Transverse colon (tissue), 4 donors: ENCODE measurements around the gene STK11IP. TPM values are rescaled to one million over a fixed set of nuclear protein-coding genes. Genes with fewer than 3 reads are reported as not detected.

Experiments
- DNase-seq: peaks from one replicate; pipeline ENCODE4 v3.0.0-alpha.2; 2019
- H3K27ac ChIP-seq, 4 donors: fragments of 200-600 bp; sonication (generic); 2 replicates each; pipeline ENCODE4 v1.5.1; 2016 to 2018; ENCODE audit warnings: inconsistent platforms in 4 of 4
- H3K27me3 ChIP-seq: fragments of 200-600 bp; sonication (generic); 2 replicates; pipeline ENCODE4 v1.5.1; 2017; ENCODE audit warnings: inconsistent platforms
- H3K36me3 ChIP-seq, 4 donors: fragments of 200-600 bp; sonication (generic); 2 replicates each; pipeline ENCODE4 v1.5.1; 2017 to 2019; ENCODE audit warnings: inconsistent platforms in 4 of 4
- H3K4me1 ChIP-seq, 4 donors: fragments of 200-600 bp; sonication (generic); 2 replicates each; pipeline ENCODE4 v1.5.1; 2017 to 2020; ENCODE audit warnings: inconsistent platforms in 4 of 4
- H3K4me3 ChIP-seq, 4 donors: fragments of 200-600 bp; sonication (generic); 1 replicate in 1 of 4; 2 replicates in 3 of 4; pipeline versions ENCODE4 v1.5.1 to v1.6.1; 2017 to 2019; ENCODE audit warnings: inconsistent platforms in 4 of 4
- H3K9me3 ChIP-seq, 2 donors: fragments of 200-600 bp; sonication (generic); 2 replicates each; pipeline ENCODE4 v1.5.1; 2017 to 2019; ENCODE audit warnings: inconsistent platforms in 2 of 2
- CTCF ChIP-seq, 5 experiments: fragments of 200-600 bp in 3 of 5; fragments of 450-650 bp in 2 of 5; sonication (generic) in 3 of 5; IDR thresholded peaks; 1 replicate in 2 of 5; 2 replicates in 3 of 5; pipeline ENCODE4 v1.5.1; 2016 to 2017; ENCODE audit warnings: antibody characterized with exemption in 5 of 5, inconsistent platforms in 3 of 5, mild to moderate bottlenecking in 2 of 5, moderate library complexity in 1 of 5
- EP300 ChIP-seq: sonication (generic); formaldehyde crosslinking; IDR thresholded peaks from one replicate; pipeline ENCODE4 v1.6.1; 2017; ENCODE audit warnings: antibody characterized with exemption, low read depth
- POLR2A ChIP-seq: fragments of 450-650 bp; IDR thresholded peaks from one replicate; pipeline ENCODE4 v1.6.1; 2016; ENCODE audit warnings: antibody characterized with exemption, mild to moderate bottlenecking, moderate library complexity
- POLR2AphosphoS5 ChIP-seq, 3 donors: sonication (generic); formaldehyde crosslinking; IDR thresholded peaks; one replicate each; pipeline ENCODE4 v1.6.1; 2016; ENCODE audit warnings: antibody characterized with exemption in 3 of 3
- WGBS, 2 donors: methylation state at CpG; one replicate each; pipeline ENCODE4 v1.1.5; 2018; ENCODE audit warnings: low coverage in 1 of 2; 5-methylcytosine and 5-hydroxymethylcytosine counted together
- in situ Hi-C, 4 donors: fragments of 200-750 bp; cut with MboI; loops; one replicate each; pipeline versions ENCODE4 v1.15.0 to v1.15.1; 2017; ENCODE audit warnings: low sequenced_read_pairs in 3 of 4, low pct_ligation_motif_present in 1 of 4, low pct_unique_long_range_greater_than_20kb in 1 of 4
- intact Hi-C: fragments of 100-400 bp; cut with DNase I; formaldehyde crosslinking; loops from one replicate; pipeline ENCODE4 v1.15.1; 2023; ENCODE audit warnings: low total_unique reads
- total RNA-seq, 4 donors: library from RNA; depleted of rRNA; stranded (reverse); fragments of >200 nt; gene quantifications; one replicate each; pipeline ENCODE4 v1.1.0, GENCODE V29; 2016

STK11IP gene
- total RNA-seq, 4 donors from 2014 or later: 16.2 to 117 (median 38.2) TPM

GRCh38 chr2:219615894-219616293, 18.2 kb downstream of the STK11IP start:
- H3K9me3 ChIP-seq: no peaks in the 10 kb centered on the region
- DNase-seq: no peak
- no peak overlapping the region for H3K4me3 ChIP-seq
- H3K27me3 ChIP-seq: no peaks in the 10 kb centered on the region
- in situ Hi-C loops: no loop called here
- intact Hi-C loops: no loop called here
- no peaks in the 10 kb centered on the region for H3K4me1 ChIP-seq
- H3K36me3 ChIP-seq: peaks cover 0 to 9% (median 0%) of the 10 kb centered on the region in 4 donors
- 82% methylated on average over 8 of the region's 12 CpGs; no CpG with 5 or more reads in 1 of the 2 donors for WGBS, 2 donors
- no peak overlapping the region for H3K27ac ChIP-seq
- TF ChIP-seq EP300: no peak
- TF ChIP-seq POLR2A: no peak
- no peak for TF ChIP-seq POLR2AphosphoS5 (IDR thresholded peaks at IDR 0.05)
- TF ChIP-seq CTCF (IDR thresholded peaks at IDR 0.05): no peak

GRCh38 chr2:219616550-219616949, 18.9 kb downstream of the STK11IP start:
- Histone ChIP-seq H3K4me1 (no peaks in the 10 kb centered on the region), H3K9me3 (no peaks in the 10 kb centered on the region), H3K27ac (no peak overlapping the region), H3K4me3 (no peak overlapping the region), H3K36me3 (peaks cover 0 to 9% (median 0%) of the 10 kb centered on the region in 4 donors), H3K27me3 (no peaks in the 10 kb centered on the region)
- WGBS, 2 donors: 97% methylated on average over 4 of the region's 4 CpGs; no CpG with 5 or more reads in 1 of the 2 donors
- TF ChIP-seq CTCF (IDR thresholded peaks at IDR 0.05) (no peak), EP300 (no peak), POLR2A (no peak), POLR2AphosphoS5 (IDR thresholded peaks at IDR 0.05) (no peak)
- no peak for DNase-seq
- intact Hi-C loops (no loop called here), in situ Hi-C loops (no loop called here)

GRCh38 chr2:219618733-219619122, 21.1 kb downstream of the STK11IP start:
- in situ Hi-C loops (no loop called here), intact Hi-C loops (no loop called here)
- Histone ChIP-seq H3K27me3 (no peaks in the 10 kb centered on the region), H3K4me1 (no peaks in the 10 kb centered on the region), H3K9me3 (no peaks in the 10 kb centered on the region), H3K36me3 (peaks cover 0 to 6% (median 0%) of the 10 kb centered on the region in 4 donors), H3K27ac (no peak overlapping the region), H3K4me3 (no peak overlapping the region)
- no peak for TF ChIP-seq POLR2A
- no peak for TF ChIP-seq CTCF (IDR thresholded peaks at IDR 0.05)
- TF ChIP-seq EP300: no peak
- no peak for TF ChIP-seq POLR2AphosphoS5 (IDR thresholded peaks at IDR 0.05)
- no peak for DNase-seq
- 71 to 91% methylated on average over 1 to 3 of the region's 3 CpGs for WGBS, 2 donors

- Histone ChIP-seq H3K4me1 (no peaks in the 10 kb centered on the region), H3K36me3 (peaks cover 0 to 5% (median 0%) of the 10 kb centered on the region in 4 donors), H3K27ac (no peak overlapping the region), H3K4me3 (no peak overlapping the region), H3K9me3 (no peaks in the 10 kb centered on the region), H3K27me3 (no peaks in the 10 kb centered on the region)
- intact Hi-C loops (no loop called here), in situ Hi-C loops (no loop called here)
- no peak for TF ChIP-seq CTCF (IDR thresholded peaks at IDR 0.05)
- TF ChIP-seq POLR2AphosphoS5 (IDR thresholded peaks at IDR 0.05): no peak
- no peak for TF ChIP-seq EP300
- no peak for TF ChIP-seq POLR2A
- 62 to 66% methylated on average over 4 of the region's 4 CpGs for WGBS, 2 donors
- no peak for DNase-seq
Measured at GRCh38 chr2:219619235-219619634, 21.6 kb downstream of the STK11IP start.
